Measurements from ENCODE around the gene DHX35. TPM values are rescaled to one million over a fixed set of nuclear protein-coding genes. Genes with fewer than 3 reads are reported as not detected.
"Not testable (repeated sequence)": the region's sequence is repeated elsewhere in the genome, so short reads cannot be mapped to it uniquely, and the experiment has no call there.

DHX35 gene
- polyA plus RNA-seq, 1 donor: 9.9 TPM

- DNase-seq: no peak
These were observed 17.7 kb downstream of the DHX35 start for GRCh38 chr20:38979842-38980241.

DNA sequence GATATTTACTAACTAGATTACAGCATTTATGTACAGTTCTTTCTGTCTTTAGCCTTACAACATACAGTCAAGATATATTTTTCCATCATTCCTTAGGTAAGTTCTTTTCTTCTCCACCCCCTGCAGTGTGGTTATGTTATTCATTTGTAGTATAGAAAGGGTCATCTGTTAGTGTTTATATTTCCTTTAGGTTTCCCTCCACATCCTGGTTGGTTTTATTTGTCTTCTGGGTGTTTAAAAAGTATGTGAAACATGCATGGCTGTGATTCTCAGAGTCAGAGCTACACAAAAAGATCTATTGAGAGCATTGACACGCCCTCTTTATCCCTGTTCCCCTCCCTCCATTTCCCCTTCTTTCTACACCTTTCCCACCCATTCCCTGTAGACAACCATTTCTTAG lies 20.1 kb downstream of the DHX35 start:
- no peak for DNase-seq

- DNase-seq: no peak
These were observed 22.9 kb downstream of the DHX35 start for GRCh38 chr20:38985060-38985459.

- DNase-seq: no peak
These were observed 23.5 kb downstream of the DHX35 start for GRCh38 chr20:38985603-38986170.

DNA sequence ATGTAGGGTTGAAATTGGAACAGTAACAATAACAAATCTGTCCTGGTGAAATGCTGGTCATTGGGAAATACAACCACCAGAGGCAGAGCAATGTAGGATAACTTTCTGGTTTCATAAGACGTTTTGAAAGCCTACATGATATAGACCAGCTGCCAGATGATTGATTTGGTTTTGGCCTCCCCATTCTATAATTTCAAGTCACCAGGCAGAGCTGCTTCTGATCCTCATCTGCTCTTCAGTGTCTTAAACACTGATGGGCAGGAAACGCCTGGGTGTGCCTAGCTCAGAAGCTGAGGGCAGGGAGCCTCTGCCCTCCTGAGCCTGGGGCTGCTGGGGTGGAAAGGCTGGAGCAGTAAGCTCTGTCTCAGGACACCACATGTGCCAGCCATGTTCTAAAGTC lies 24.5 kb downstream of the DHX35 start:
- no peak for DNase-seq

GRCh38 chr20:38987777-38988176 lies 25.6 kb downstream of the DHX35 start:
- no peak for DNase-seq

DNA sequence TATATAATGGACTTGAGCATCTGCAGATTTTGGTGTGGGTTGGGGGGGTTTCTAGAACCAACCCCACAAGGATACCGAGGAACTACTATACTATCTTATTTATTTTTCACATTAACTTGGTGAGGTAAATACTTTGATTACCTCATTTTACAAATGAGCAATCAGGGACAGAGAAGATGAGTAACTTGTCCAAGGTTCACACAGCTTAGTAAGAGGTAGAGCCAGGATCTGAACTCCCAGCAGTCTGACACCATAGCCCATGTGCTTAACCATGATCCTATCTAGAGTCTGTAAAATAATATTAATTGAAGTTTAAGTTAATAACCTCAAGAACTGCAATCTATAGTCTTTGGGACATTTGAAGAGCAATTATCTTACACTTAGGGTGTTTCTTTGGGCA lies 28.6 kb downstream of the DHX35 start:
- DNase-seq: no peak

DNA sequence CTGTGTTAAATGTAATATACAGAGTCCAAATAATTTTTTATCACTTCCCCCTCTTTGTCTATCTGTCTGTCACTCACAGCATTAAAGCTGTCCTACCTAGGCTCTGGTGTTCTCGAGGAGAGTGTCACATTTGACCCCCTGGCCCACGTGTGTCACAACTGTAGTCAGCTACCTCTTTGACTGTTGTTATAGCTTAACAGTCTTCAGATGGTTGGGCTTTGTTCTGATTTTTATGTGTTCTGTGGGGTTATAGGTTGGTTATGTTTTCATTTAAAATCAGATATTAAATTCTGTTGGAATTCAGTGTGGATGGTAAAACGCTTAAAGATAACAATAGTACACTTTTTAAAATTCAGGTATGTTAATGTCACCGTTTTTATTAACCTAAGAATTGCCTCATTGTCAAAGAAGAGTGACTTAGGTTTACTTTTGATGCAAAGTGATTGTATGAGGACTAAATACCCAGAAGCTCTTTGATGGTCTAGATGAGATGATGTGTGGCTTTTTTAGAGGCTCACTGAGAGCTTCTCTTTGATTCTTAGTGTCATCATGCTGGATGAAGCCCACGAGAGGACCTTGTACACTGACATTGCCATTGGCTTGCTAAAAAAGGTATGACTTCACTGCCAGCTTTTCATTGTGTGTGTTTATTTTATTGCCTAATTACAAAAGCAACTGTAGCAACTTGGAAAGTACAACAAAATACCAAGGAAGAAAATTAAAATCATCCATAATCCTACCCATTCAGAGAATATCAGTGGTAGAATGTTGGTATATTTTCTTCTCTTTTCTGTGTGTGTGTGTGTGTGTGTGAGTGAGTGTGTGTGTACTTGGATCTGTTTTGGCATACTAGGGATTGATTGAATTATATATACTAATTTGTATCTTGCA lies 29.9 kb downstream of the DHX35 start:
- DNase-seq: no peak

- DNase-seq: no peak
These were observed 33.4 kb downstream of the DHX35 start for GRCh38 chr20:38995536-38996044.

GRCh38 chr20:38996866-38997265 lies 34.7 kb downstream of the DHX35 start:
- not testable (repeated sequence) for DNase-seq

DNA sequence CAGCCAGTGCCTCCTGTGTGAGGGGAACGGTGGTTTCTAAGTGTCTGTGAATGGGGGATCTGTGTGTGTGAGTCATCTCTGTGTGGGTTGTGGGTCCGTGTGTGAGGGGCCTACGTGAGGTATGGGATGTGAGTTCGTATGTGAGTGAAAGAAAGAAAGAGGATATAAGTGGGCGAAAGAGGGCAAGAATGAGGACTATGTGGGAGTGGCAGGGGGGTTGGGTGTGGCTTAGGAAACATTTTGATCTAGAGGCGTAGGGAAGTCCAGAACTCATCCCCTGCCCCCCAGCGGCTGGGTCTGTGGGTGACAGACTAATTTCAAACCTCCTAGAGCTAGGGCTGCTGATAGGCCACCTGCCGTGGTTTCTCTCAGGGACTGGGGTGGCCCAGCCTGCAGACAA lies 35.5 kb downstream of the DHX35 start:
- no peak for DNase-seq

- DNase-seq: no peak
These were observed 37.1 kb downstream of the DHX35 start for GRCh38 chr20:38999217-38999616.

DNA sequence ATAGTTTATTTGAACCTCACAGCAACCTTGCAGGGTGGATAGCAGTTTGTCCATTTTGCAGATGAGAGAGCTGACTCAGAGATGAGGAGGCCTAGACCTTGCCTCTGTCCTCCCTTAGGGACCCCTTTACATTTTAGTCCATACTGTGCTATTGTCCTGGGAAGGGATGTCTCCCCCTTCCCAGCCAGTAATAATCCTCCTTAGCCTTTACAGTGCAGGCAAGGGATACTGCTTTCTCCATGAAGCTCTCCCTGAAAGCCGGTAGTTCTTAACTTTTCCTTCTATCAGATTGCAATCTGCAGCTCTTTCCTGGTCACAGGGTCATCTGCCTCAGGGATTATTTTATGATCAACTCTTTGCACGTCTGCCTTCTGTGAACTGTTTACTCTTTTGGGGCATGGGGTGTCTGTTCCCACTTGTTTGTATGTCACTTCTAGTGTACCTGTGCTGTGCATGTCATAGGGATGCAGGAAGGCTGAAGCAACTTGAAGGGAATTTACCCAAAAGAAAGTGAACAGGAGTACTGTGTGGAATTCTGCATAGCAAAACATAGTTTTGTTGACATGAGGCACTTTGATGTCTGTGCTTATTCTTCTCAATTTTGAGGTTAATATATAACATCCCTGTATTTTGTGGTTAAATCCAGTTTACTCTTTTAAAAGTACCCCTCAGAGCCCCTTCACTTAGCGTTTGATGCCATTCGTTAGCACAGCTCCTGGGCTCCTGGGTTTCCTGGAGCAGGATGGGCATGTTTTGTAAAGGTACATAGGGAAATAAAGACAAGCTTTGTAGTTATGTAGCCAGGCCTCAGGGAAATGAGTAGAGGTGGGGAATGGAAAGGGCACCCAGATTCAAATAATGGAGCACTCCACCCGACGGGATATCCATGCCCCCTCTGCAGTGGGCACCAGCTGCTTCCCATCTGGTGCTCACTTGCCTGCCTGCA lies 38.1 kb downstream of the DHX35 start:
- DNase-seq: no peak

DNA sequence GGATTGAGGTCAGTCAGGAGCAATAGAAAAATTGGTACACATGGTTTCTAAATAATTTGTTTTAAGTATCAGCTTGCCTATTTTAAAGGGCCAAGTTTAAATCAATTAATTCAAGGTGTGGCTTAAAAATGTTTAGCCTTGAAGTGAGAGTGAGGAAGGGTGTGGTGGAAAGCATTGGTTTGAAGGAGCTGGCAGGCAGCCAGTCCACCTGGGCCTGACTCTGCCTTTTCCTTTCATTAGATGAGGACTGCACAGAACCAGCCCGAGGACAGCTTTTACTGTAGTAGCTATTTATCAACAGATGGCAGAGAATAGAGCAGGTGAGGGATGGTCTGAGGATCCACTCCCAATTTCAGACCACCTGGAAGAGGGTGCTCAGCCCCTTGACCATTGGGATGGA lies 42.4 kb downstream of the DHX35 start:
- DNase-seq: no peak

GRCh38 chr20:39009348-39009747 lies 47.2 kb downstream of the DHX35 start:
- no peak for DNase-seq

- no peak for DNase-seq
These were observed 48.4 kb downstream of the DHX35 start for GRCh38 chr20:39010496-39010895.

DNA sequence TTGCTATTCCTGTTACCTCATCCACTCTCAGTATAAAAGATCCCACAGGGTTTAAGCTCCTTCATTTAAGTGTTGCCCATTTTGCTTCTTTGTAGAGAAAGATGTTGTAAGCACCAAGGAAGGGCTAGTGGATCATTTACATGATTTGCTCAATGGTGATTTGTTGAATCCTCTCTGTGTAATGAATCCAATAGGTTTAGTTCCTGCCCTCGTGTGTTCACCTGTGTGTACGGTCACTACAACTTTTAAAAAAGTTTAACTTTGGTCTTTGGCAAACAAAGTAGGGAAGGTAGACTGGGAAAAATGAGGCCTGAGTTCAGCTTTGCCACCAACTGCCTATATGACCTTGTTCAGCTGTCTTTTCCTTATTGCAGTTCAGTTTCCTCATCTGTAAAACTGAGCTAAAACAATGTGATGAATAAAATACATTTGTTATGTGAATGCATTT lies 51.5 kb downstream of the DHX35 start:
- no peak for DNase-seq

GRCh38 chr20:39016041-39016440 lies 53.9 kb downstream of the DHX35 start:
- no peak for DNase-seq

GRCh38 chr20:39016506-39016905 lies 54.4 kb downstream of the DHX35 start:
- no peak for DNase-seq

- DNase-seq: no peak
These were observed 56.9 kb downstream of the DHX35 start for GRCh38 chr20:39019027-39019426.

- DNase-seq: no peak
These were observed 57.7 kb downstream of the DHX35 start for GRCh38 chr20:39019805-39020325.

DNA sequence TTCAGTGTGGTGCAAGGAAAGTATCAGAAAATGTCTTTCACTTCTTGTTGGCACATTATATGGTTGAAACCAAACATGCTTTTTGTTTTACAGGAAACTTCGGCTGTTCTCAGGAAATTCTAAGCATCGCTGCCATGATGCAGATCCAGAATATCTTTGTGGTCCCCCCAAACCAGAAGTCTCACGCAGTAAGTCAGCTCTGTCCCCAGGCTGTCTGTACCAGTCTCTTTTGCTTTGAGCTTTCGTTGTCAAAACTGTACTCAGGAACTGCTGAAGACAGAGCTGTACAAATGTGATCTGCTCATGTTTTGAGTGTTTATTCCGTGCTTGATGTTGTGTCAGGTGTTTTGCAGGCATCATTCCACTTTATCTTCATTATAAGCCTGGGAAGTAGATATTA lies 59.6 kb downstream of the DHX35 start:
- no peak for DNase-seq

DNA sequence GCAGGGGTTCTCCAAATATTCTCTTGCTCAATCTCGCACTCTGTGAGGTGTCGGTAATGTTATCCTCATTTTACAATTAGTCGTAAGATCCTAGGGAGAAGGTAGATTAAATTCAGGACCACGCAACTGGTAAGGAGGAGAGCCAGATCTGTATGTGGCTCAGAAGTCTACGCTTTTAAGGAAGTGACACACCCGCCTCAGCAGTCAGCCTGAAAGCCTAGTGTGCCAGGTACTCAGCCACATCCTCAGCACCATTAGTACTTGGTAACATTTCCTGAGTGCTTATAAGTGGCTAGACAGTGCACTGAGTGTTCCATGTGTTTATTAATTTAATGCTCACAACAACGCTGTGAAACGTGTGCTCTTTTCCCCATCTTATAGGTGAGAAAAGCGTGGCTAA lies 63.7 kb downstream of the DHX35 start:
- DNase-seq: no peak

Measured in hindlimb muscle (tissue), 1 donor.